ENCODE data around the gene CAV1.

- no peak for TF ChIP-seq CTCF (conservative IDR thresholded peaks at IDR 0.05; ENCODE audit: low read depth, low read length)
- no peak for TF ChIP-seq NFE2L2 (IDR thresholded peaks at IDR 0.05; ENCODE audit: low read depth, low read length)
- no peak for TF ChIP-seq SMC3 (IDR thresholded peaks at IDR 0.05; ENCODE audit: low read depth, low read length)
- TF ChIP-seq RFX5 (IDR thresholded peaks at IDR 0.05; ENCODE audit: low read depth, low read length) = no peak
- TF ChIP-seq MAZ (IDR thresholded peaks at IDR 0.05; ENCODE audit: borderline replicate concordance, low read depth, low read length) = no peak
- no peak for TF ChIP-seq RAD21 (IDR thresholded peaks at IDR 0.05; ENCODE audit: low read length)
Observed at GRCh38 chr7:116545411-116545993, 20.7 kb downstream of the CAV1 start.
